BJ (cell line): ENCODE data around the gene HECTD2. TPM values are rescaled to one million over a fixed set of nuclear protein-coding genes. Genes with fewer than 3 reads are reported as not detected.
A peak's percentile ranks its signal among the peaks of the same experiment; 100 is the strongest.
"Not testable (repeated sequence)": the region's sequence is repeated elsewhere in the genome, so short reads cannot be mapped to it uniquely, and the experiment has no call there.

ENCODE experiments used
- CTCF ChIA-PET: fragments of 350-600 bp; formaldehyde crosslinking; extraction: SDS; loops from one replicate; lab custom pipeline; 2021; ENCODE audit warnings: antibody characterized with exemption, inconsistent platforms; lab: Yijun Ruan, JAX
- POLR2A ChIA-PET: fragments of 300-600 bp; sonication (Branson Sonifier 250); formaldehyde crosslinking; extraction: SDS; loops from one replicate; lab custom pipeline; 2021; ENCODE audit warnings: antibody characterized with exemption; lab: Charles Lee
- DNase-seq: peaks from one replicate; pipeline ENCODE4 v3.0.0-alpha.2; 2011; ENCODE audit warnings: low read depth
- H3K27me3 ChIP-seq: 2 replicates; pipeline ENCODE4 v1.6.0; 2011; ENCODE audit warnings: low read length; ENCODE audit not compliant: control insufficient read depth, insufficient read depth
- H3K36me3 ChIP-seq: 2 replicates; pipeline ENCODE4 v1.5.1; 2011; ENCODE audit warnings: low read length; ENCODE audit not compliant: control insufficient read depth, insufficient read depth
- H3K4me3 ChIP-seq: 2 replicates; pipeline ENCODE4 v1.5.1; 2011; ENCODE audit warnings: low read depth, mild to moderate bottlenecking, control low read depth, low read length
- polyA plus RNA-seq: library from polyadenylated mRNA; depleted of rRNA; stranded (reverse); fragments of >200 nt; gene quantifications from 2 replicates; pipeline ENCODE4 v1.2.3, GENCODE V29; 2011
- TF ChIP-seq, protein P1 (sequence below): IDR thresholded peaks from 2 replicates; pipeline ENCODE4 v1.5.1; 2011; ENCODE audit warnings: low read depth, mild to moderate bottlenecking, control low read depth, inconsistent platforms, low read length, moderate library complexity; ENCODE audit not compliant: insufficient read depth

The HECTD2 gene
- polyA plus RNA-seq, 1 experiment, result 3.6 TPM

DNA sequence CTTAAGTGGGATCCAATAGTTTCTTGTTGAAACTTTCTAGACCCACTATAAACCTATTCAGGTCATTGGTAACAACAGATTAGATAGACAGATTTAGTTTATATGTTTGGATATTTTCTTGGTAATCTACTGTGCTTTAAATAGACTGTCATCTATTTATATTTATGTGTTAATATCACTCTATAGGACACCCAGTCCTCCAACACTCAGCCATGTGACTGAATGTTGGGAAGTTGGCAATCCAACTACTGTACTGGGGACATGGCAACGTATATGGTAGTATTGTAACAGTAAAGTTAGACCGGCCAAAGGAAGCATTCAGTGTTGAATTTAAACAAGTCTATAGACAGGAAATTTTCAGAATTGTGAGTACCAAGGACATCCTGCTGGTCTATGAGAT lies 42.6 kb upstream of the HECTD2 start:
- DNase-seq, result no peak
- ChIA-PET CTCF (interaction anchor here (2.8 kb wide), 1 partner anchor 69 kb away, joined by 18 read pairs; no protein-coding TSS in a partner anchor), POLR2A (no interaction called here)
- TF ChIP-seq, protein P1, sequence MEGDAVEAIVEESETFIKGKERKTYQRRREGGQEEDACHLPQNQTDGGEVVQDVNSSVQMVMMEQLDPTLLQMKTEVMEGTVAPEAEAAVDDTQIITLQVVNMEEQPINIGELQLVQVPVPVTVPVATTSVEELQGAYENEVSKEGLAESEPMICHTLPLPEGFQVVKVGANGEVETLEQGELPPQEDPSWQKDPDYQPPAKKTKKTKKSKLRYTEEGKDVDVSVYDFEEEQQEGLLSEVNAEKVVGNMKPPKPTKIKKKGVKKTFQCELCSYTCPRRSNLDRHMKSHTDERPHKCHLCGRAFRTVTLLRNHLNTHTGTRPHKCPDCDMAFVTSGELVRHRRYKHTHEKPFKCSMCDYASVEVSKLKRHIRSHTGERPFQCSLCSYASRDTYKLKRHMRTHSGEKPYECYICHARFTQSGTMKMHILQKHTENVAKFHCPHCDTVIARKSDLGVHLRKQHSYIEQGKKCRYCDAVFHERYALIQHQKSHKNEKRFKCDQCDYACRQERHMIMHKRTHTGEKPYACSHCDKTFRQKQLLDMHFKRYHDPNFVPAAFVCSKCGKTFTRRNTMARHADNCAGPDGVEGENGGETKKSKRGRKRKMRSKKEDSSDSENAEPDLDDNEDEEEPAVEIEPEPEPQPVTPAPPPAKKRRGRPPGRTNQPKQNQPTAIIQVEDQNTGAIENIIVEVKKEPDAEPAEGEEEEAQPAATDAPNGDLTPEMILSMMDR, result no peak
- H3K36me3 ChIP-seq, result no peaks in the 10 kb centered on the region
- no peak overlapping the region for H3K4me3 ChIP-seq
- no peaks in the 10 kb centered on the region; the same call in 1 of the 2 replicates for H3K27me3 ChIP-seq

- H3K27me3 ChIP-seq, H3K36me3 ChIP-seq, POLR2A ChIA-PET, DNase-seq, H3K4me3 ChIP-seq: not testable (repeated sequence)
- TF ChIP-seq, protein P1, result peak; percentile 66
- CTCF ChIA-PET, result interaction anchor here (0.6 to 3.1 kb wide), 14 partner anchors 9 to 494 kb away, joined by 3 to 54 read pairs (median 4); no protein-coding TSS in a partner anchor
These were observed 40.1 kb upstream of the HECTD2 start for GRCh38 chr10:91369978-91370589.

- POLR2A ChIA-PET, result no interaction called here
- CTCF ChIA-PET, result interaction anchor here (1.2 kb wide), 1 partner anchor 76 kb away, joined by 6 read pairs; no protein-coding TSS in a partner anchor
- TF ChIP-seq, protein P1, result no peak
These were observed 36.1 kb upstream of the HECTD2 start for GRCh38 chr10:91374052-91374451.

DNA sequence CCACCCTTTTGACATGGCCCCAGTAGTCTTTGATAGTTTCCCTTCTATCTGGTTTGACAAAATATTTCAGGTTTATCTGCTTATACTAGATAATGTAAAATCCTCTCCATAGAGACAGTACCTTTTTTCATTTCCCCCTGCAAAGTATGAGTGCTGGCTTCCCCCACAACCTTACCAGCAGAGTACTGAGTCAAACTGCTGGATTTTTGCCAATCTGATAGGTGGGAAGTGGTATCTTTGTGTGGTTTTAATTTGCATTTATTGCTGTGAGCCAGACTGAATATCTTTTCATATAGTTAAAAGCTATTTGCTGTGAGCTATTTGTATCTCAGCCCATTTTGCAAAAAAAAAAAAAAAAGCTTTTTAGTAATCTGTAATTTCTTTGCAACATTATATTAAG lies 32.1 kb upstream of the HECTD2 start:
- ChIA-PET CTCF (interaction anchor here (0.6 to 2.1 kb wide), 5 partner anchors 8 to 372 kb away, joined by 3 to 14 read pairs (median 4); no protein-coding TSS in a partner anchor), POLR2A (no interaction called here)
- DNase-seq, result no peak
- no peaks in the 10 kb centered on the region for H3K36me3 ChIP-seq
- TF ChIP-seq, protein P1, result no peak
- peaks cover 17% of the 10 kb centered on the region for H3K27me3 ChIP-seq
- H3K4me3 ChIP-seq, result no peak overlapping the region

More at GRCh38 chr10:91374052-91374451, 36.1 kb upstream of the HECTD2 start:
- Histone ChIP-seq H3K36me3 (no peaks in the 10 kb centered on the region), H3K4me3 (no peak overlapping the region), H3K27me3 (peaks cover 8% of the 10 kb centered on the region)
- DNase-seq, result no peak

- Histone ChIP-seq H3K27me3 (peaks cover 18% of the 10 kb centered on the region), H3K4me3 (no peak overlapping the region), H3K36me3 (no peaks in the 10 kb centered on the region)
- DNase-seq, result no peak
- CTCF ChIA-PET, result interaction anchor here (0.9 to 1.8 kb wide), 2 partner anchors 10 to 30 kb away, joined by 5 to 8 read pairs; no protein-coding TSS in a partner anchor
- TF ChIP-seq, protein P1, result no peak
- POLR2A ChIA-PET, result no interaction called here
These were observed 29.3 kb upstream of the HECTD2 start for GRCh38 chr10:91380873-91381256.
